ENCODE data around the gene ADAMTS3. TPM values are rescaled to one million over a fixed set of nuclear protein-coding genes. Genes with fewer than 3 reads are reported as not detected.

ADAMTS3 gene
- polyA plus RNA-seq, 1 donor from 2014 or later, result 0.20 TPM

DNA sequence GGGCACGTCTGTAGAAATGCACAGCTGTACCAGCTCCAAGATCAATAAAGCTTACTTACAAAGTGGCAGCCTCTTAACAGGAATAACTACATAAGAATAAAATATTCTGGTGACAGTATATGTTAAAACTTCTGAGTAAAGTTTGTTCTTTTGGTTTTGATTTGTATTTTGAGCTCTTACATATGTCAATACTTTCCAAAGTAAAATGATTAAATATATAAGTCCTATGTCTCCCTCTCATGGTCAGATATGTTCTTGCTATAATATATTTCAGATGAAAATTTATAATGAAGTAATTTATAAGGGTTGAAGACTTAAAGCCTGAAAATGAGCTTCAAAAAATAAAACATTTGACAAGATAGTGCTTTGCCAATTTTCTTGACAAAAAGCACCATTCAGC is 282.8 kb downstream of the ADAMTS3 start:
- Histone ChIP-seq H3K27ac (ENCODE audit: low read length) (no peak overlapping the region), H2AFZ (ENCODE audit: low read depth, low read length) (no peak overlapping the region), H3K9me3 (ENCODE audit: low read length) (no peaks in the 10 kb centered on the region), H3K27me3 (ENCODE audit: insufficient read depth, low read depth, low read length) (no peaks in the 10 kb centered on the region), H3K4me2 (ENCODE audit: low read length) (no peak overlapping the region), H4K20me1 (ENCODE audit: insufficient read depth) (no peaks in the 10 kb centered on the region), H3F3A (ENCODE audit: insufficient read depth, low read length, poor library complexity, severe bottlenecking) (no peaks in the 10 kb centered on the region), H3K9ac (ENCODE audit: low read length) (no peak overlapping the region), H3K4me3 (ENCODE audit: low read length) (no peak overlapping the region), H3K79me2 (replicated peaks; ENCODE audit: insufficient read depth, low read length) (no peaks in the 10 kb centered on the region), H3K36me3 (ENCODE audit: insufficient read depth, low read length) (no peaks in the 10 kb centered on the region), H3K9me2 (ENCODE audit: insufficient read depth, low read length) (no peaks in the 10 kb centered on the region)
- TF ChIP-seq POLR2AphosphoS5 (IDR thresholded peaks at IDR 0.05) (no peak), EP300 (conservative IDR thresholded peaks at IDR 0.05; ENCODE audit: poor library complexity, severe bottlenecking) (no peak), MXI1 (conservative IDR thresholded peaks at IDR 0.05; ENCODE audit: poor library complexity, severe bottlenecking) (no peak), TAF1 (IDR thresholded peaks at IDR 0.05; ENCODE audit: low read depth) (no peak), EZH2 (IDR thresholded peaks at IDR 0.05; ENCODE audit: borderline replicate concordance, insufficient read depth, low read length, poor library complexity, severe bottlenecking) (no peak), SMC3 (conservative IDR thresholded peaks at IDR 0.05; ENCODE audit: poor library complexity) (peak; percentile 89), RAD21 (conservative IDR thresholded peaks at IDR 0.05) (peak; percentile 84)
- TF ChIP-seq, protein P1, sequence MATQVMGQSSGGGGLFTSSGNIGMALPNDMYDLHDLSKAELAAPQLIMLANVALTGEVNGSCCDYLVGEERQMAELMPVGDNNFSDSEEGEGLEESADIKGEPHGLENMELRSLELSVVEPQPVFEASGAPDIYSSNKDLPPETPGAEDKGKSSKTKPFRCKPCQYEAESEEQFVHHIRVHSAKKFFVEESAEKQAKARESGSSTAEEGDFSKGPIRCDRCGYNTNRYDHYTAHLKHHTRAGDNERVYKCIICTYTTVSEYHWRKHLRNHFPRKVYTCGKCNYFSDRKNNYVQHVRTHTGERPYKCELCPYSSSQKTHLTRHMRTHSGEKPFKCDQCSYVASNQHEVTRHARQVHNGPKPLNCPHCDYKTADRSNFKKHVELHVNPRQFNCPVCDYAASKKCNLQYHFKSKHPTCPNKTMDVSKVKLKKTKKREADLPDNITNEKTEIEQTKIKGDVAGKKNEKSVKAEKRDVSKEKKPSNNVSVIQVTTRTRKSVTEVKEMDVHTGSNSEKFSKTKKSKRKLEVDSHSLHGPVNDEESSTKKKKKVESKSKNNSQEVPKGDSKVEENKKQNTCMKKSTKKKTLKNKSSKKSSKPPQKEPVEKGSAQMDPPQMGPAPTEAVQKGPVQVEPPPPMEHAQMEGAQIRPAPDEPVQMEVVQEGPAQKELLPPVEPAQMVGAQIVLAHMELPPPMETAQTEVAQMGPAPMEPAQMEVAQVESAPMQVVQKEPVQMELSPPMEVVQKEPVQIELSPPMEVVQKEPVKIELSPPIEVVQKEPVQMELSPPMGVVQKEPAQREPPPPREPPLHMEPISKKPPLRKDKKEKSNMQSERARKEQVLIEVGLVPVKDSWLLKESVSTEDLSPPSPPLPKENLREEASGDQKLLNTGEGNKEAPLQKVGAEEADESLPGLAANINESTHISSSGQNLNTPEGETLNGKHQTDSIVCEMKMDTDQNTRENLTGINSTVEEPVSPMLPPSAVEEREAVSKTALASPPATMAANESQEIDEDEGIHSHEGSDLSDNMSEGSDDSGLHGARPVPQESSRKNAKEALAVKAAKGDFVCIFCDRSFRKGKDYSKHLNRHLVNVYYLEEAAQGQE (IDR thresholded peaks at IDR 0.05; ENCODE audit: borderline replicate concordance), result no peak
- TF ChIP-seq, protein P2, sequence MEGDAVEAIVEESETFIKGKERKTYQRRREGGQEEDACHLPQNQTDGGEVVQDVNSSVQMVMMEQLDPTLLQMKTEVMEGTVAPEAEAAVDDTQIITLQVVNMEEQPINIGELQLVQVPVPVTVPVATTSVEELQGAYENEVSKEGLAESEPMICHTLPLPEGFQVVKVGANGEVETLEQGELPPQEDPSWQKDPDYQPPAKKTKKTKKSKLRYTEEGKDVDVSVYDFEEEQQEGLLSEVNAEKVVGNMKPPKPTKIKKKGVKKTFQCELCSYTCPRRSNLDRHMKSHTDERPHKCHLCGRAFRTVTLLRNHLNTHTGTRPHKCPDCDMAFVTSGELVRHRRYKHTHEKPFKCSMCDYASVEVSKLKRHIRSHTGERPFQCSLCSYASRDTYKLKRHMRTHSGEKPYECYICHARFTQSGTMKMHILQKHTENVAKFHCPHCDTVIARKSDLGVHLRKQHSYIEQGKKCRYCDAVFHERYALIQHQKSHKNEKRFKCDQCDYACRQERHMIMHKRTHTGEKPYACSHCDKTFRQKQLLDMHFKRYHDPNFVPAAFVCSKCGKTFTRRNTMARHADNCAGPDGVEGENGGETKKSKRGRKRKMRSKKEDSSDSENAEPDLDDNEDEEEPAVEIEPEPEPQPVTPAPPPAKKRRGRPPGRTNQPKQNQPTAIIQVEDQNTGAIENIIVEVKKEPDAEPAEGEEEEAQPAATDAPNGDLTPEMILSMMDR (IDR thresholded peaks at IDR 0.05; ENCODE audit: poor library complexity, severe bottlenecking), result peak; percentile 74

DNA sequence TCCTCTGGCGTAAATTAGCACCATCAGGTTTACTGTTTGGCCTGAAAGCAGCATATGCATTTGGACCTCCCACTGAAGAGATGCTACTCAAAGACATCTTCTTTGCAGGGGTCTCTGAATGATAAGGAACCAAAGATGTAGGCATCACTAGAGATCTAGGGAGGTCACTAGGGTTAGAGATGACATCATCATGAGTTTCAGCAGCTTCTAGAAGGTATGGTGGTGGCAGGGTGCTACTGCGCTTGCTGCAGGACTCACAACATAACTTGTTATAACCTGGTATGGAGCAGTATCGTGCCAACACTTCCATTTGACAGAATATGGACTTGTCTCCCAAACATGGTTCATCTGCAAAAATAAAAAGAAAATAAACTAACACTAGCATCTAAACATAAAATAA is 285.7 kb downstream of the ADAMTS3 start:
- no peaks in the 10 kb centered on the region for H3F3A ChIP-seq (ENCODE audit: insufficient read depth, low read length, poor library complexity, severe bottlenecking)
- H3K36me3 ChIP-seq (ENCODE audit: insufficient read depth, low read length), result no peaks in the 10 kb centered on the region
- H3K9me2 ChIP-seq (ENCODE audit: insufficient read depth, low read length), result no peaks in the 10 kb centered on the region
- H4K20me1 ChIP-seq (ENCODE audit: insufficient read depth), result no peaks in the 10 kb centered on the region
- H3K9ac ChIP-seq (ENCODE audit: low read length), result no peak overlapping the region
- H3K4me3 ChIP-seq (ENCODE audit: low read length), result no peak overlapping the region
- no peaks in the 10 kb centered on the region for H3K79me2 ChIP-seq (replicated peaks; ENCODE audit: insufficient read depth, low read length)
- no peaks in the 10 kb centered on the region for H3K27me3 ChIP-seq (ENCODE audit: insufficient read depth, low read depth, low read length)
- H3K27ac ChIP-seq (ENCODE audit: low read length), result no peak overlapping the region
- H3K9me3 ChIP-seq (ENCODE audit: low read length), result no peaks in the 10 kb centered on the region
- no peak overlapping the region for H3K4me2 ChIP-seq (ENCODE audit: low read length)
- TF ChIP-seq EP300 (conservative IDR thresholded peaks at IDR 0.05; ENCODE audit: poor library complexity, severe bottlenecking), result no peak
- TF ChIP-seq RAD21 (conservative IDR thresholded peaks at IDR 0.05), result no peak
- TF ChIP-seq, protein P2 (IDR thresholded peaks at IDR 0.05; ENCODE audit: poor library complexity, severe bottlenecking), result no peak
- TF ChIP-seq SMC3 (conservative IDR thresholded peaks at IDR 0.05; ENCODE audit: poor library complexity), result no peak
- TF ChIP-seq TAF1 (IDR thresholded peaks at IDR 0.05; ENCODE audit: low read depth), result no peak
- TF ChIP-seq, protein P1 (IDR thresholded peaks at IDR 0.05; ENCODE audit: borderline replicate concordance), result no peak
- no peak for TF ChIP-seq EZH2 (IDR thresholded peaks at IDR 0.05; ENCODE audit: borderline replicate concordance, insufficient read depth, low read length, poor library complexity, severe bottlenecking)
- TF ChIP-seq MXI1 (conservative IDR thresholded peaks at IDR 0.05; ENCODE audit: poor library complexity, severe bottlenecking), result no peak
- no peak for TF ChIP-seq POLR2AphosphoS5 (IDR thresholded peaks at IDR 0.05)
- no peak overlapping the region for H2AFZ ChIP-seq (ENCODE audit: low read depth, low read length)
